K562 (cell line): ENCODE results near the gene ZNF586. TPM values are rescaled to one million over a fixed set of nuclear protein-coding genes. Genes with fewer than 3 reads are reported as not detected.

Source experiments
- ARID2 ChIP-seq: fragments of 450-650 bp; IDR thresholded peaks from 2 replicates; pipeline ENCODE4 v1.6.1; 2017; ENCODE audit warnings: antibody characterized with exemption, mild to moderate bottlenecking
- DACH1 ChIP-seq: fragments of 450-650 bp; IDR thresholded peaks from 2 replicates; pipeline ENCODE4 v1.6.1; 2018; ENCODE audit not compliant: partially characterized antibody
- E2F5 ChIP-seq: sonication (generic); formaldehyde crosslinking; IDR thresholded peaks from 2 replicates; pipeline ENCODE4 v1.8.0; 2022; ENCODE audit warnings: mild to moderate bottlenecking, missing genetic modification reagents
- HNRNPLL ChIP-seq: fragments of 200-400 bp; formaldehyde crosslinking; IDR thresholded peaks from 2 replicates; pipeline ENCODE4 v1.6.1; 2017; ENCODE audit warnings: low read length, low read depth, mild to moderate bottlenecking; ENCODE audit not compliant: poor library complexity, severe bottlenecking
- ILF3 ChIP-seq: fragments of 450-650 bp; IDR thresholded peaks from 2 replicates; pipeline ENCODE4 v1.6.1; 2018; ENCODE audit warnings: antibody characterized with exemption, mild to moderate bottlenecking, moderate library complexity, borderline replicate concordance
- L3MBTL2 ChIP-seq: fragments of 450-650 bp; IDR thresholded peaks from 2 replicates; pipeline ENCODE4 v1.6.1; 2016; ENCODE audit warnings: mild to moderate bottlenecking, moderate library complexity
- LCOR ChIP-seq: sonication (generic); formaldehyde crosslinking; IDR thresholded peaks from 2 replicates; pipeline ENCODE4 v1.8.0; 2022; ENCODE audit warnings: mild to moderate bottlenecking, missing genetic modification reagents
- MXD1 ChIP-seq: fragments of 250-450 bp; sonication (Bioruptor Pico); IDR thresholded peaks from 2 replicates; pipeline ENCODE4 v1.8.0; 2021; ENCODE audit warnings: borderline replicate concordance, mild to moderate bottlenecking, moderate library complexity; ENCODE audit not compliant: poor library complexity, severe bottlenecking
- SMC3 ChIP-seq: conservative IDR thresholded peaks from 2 replicates; pipeline ENCODE4 v1.6.1; 2011; ENCODE audit warnings: low read depth, low read length, improper control_type of control experiment; ENCODE audit not compliant: insufficient read depth
- SREBF1 ChIP-seq: fragments of 150-350 bp; IDR thresholded peaks from 2 replicates; pipeline ENCODE4 v1.6.1; 2014; ENCODE audit warnings: antibody characterized with exemption, low read depth, low read length, borderline replicate concordance
- SREBF2 ChIP-seq: sonication (generic); formaldehyde crosslinking; IDR thresholded peaks from 2 replicates; pipeline ENCODE4 v1.4.0; 2020; ENCODE audit warnings: mild to moderate bottlenecking, missing genetic modification reagents
- TCFL5 ChIP-seq: fragments of 250-450 bp; sonication (Bioruptor Pico); conservative IDR thresholded peaks from 2 replicates; pipeline ENCODE4 v1.6.1; 2021; ENCODE audit warnings: mild to moderate bottlenecking, moderate library complexity, matching md5 sums
- ZBTB11 ChIP-seq, 3 experiments: fragments of 200-800 bp in 1 of 3; fragments of 250-450 bp in 1 of 3; fragments of 450-650 bp in 1 of 3; sonication (Bioruptor Pico) in 1 of 3; sonication (Bioruptor generic) in 1 of 3; formaldehyde crosslinking in 1 of 3; IDR thresholded peaks; 2 replicates each; pipeline versions ENCODE4 v1.6.1 to v1.8.0; 2016 to 2022; ENCODE audit warnings: mild to moderate bottlenecking in 2 of 3, missing genetic modification characterization in 2 of 3, missing compliant biosample characterization in 1 of 3, moderate library complexity in 1 of 3
- ZNF280B ChIP-seq: fragments of 250-450 bp; sonication (Bioruptor Pico); IDR thresholded peaks from 2 replicates; pipeline ENCODE4 v1.5.1; 2021; ENCODE audit warnings: mild to moderate bottlenecking
- ZNF398 ChIP-seq: fragments of 250-450 bp; sonication (Bioruptor Pico); IDR thresholded peaks from 2 replicates; pipeline ENCODE4 v1.8.0; 2021; ENCODE audit warnings: moderate library complexity, mild to moderate bottlenecking, inconsistent platforms
- ZNF707 ChIP-seq: fragments of 250-450 bp; sonication (Bioruptor Pico); conservative IDR thresholded peaks from 2 replicates; pipeline ENCODE4 v1.8.0; 2022; ENCODE audit warnings: inconsistent platforms, mild to moderate bottlenecking, moderate library complexity
- polyA plus RNA-seq, 8 experiments: library from polyadenylated mRNA; depleted of rRNA in 4 of 8; stranded (reverse) in 5 of 8; unstranded in 3 of 8; fragments of >200 nt; fragmentation: Nextera tagmentation in 2 of 8; fragmentation: Illumina TruSeq in 1 of 8; extraction: Ambion mirVana in 2 of 8; extraction: Trizol in 1 of 8; gene quantifications; 2 replicates each; pipeline versions ENCODE4 v1.2.1 to v1.2.3, GENCODE V29; 2011 to 2014; ENCODE audit warnings: inconsistent platforms in 1 of 8, missing spikeins in 1 of 8
- total RNA-seq, 7 experiments: library from RNA; depleted of rRNA in 6 of 7; stranded (reverse); fragments of >200 nt in 6 of 7; fragmentation: Illumina TruSeq in 2 of 7; extraction: Trizol in 2 of 7; gene quantifications; 2 replicates each; pipeline versions ENCODE4 v1.2.1 to v1.2.3, GENCODE V29; 2011 to 2021; ENCODE audit warnings: low replicate concordance in 1 of 7

Gene ZNF586
- total and polyA plus RNA-seq, 9 of the 15 experiments (the other 6 are each of a cell fraction or from before 2014, with no cell fraction given) = 2.5 to 12.6 (median 8.4) TPM

GRCh38 chr19:57769345-57770131 lies at the start of gene ZNF586 (continued):
- no peak for TF ChIP-seq ZNF707 (CRISPR knock-in tag)
- TF ChIP-seq SREBF2 (CRISPR knock-in tag) = no peak
- no peak for TF ChIP-seq ILF3
- TF ChIP-seq L3MBTL2 = peak; percentile 85
- TF ChIP-seq DACH1 = no peak
- TF ChIP-seq ARID2 = no peak
- TF ChIP-seq ZBTB11 (CRISPR knock-in tag; IDR thresholded peaks at IDR 0.05) = peak in 1 of 3 experiments; percentile 72; a peak in 2 of 6 replicates
- TF ChIP-seq ZNF280B (CRISPR knock-in tag) = no peak
- TF ChIP-seq SREBF1 = 0 out of 2 replicates have a peak, but pooled peaks have one; percentile 45
- TF ChIP-seq ZNF398 (CRISPR knock-in tag) = no peak
- TF ChIP-seq E2F5 (CRISPR knock-in tag) = no peak
- TF ChIP-seq SMC3 = no peak
- no peak for TF ChIP-seq TCFL5 (CRISPR knock-in tag)
- peak; percentile 28 for TF ChIP-seq HNRNPLL
- no peak for TF ChIP-seq MXD1
- TF ChIP-seq LCOR = no peak
